ENCODE data around the gene KRT26.

GRCh38 chr17:40717776-40718175, 54.2 kb downstream of the KRT26 start:
- TF ChIP-seq CTBP1 (IDR thresholded peaks at IDR 0.05; ENCODE audit: borderline replicate concordance) (no peak), SP1 (IDR thresholded peaks at IDR 0.05) (no peak), FOXM1 (IDR thresholded peaks at IDR 0.05; ENCODE audit: borderline replicate concordance) (no peak), ELF4 (IDR thresholded peaks at IDR 0.05) (no peak)
